ENCODE measurements around the gene ABCC1. TPM values are rescaled to one million over a fixed set of nuclear protein-coding genes. Genes with fewer than 3 reads are reported as not detected.
"Not testable (repeated sequence)": the region's sequence is repeated elsewhere in the genome, so short reads cannot be mapped to it uniquely, and the experiment has no call there.

The ABCC1 gene
- total RNA-seq, 4 donors from 2014 or later, result 19.3 to 43.7 (median 26.2) TPM

GRCh38 chr16:16190546-16190945 lies 241.1 kb downstream of the ABCC1 start:
- intact Hi-C loops (cut with DNase I; ENCODE audit: low total_unique reads), result no loop called here
- no peak for DNase-seq
- ATAC-seq, result no peak

GRCh38 chr16:16190966-16191365 lies 241.6 kb downstream of the ABCC1 start:
- H3K4me3 ChIP-seq; ATAC-seq; H3K27ac ChIP-seq; H3K4me1 ChIP-seq; intact Hi-C loops (cut with DNase I; ENCODE audit: low total_unique reads); H3K27me3 ChIP-seq; H3K9me3 ChIP-seq; DNase-seq; in situ Hi-C loops (cut with MboI; ENCODE audit: low sequenced_read_pairs in 4 of 4); H3K36me3 ChIP-seq: not testable (repeated sequence)

More at GRCh38 chr16:16190546-16190945, 241.1 kb downstream of the ABCC1 start:
- in situ Hi-C loops (cut with MboI; ENCODE audit: low sequenced_read_pairs in 4 of 4), result no loop called here
- Histone ChIP-seq H3K4me3 (no peak overlapping the region), H3K36me3 (no peaks in the 10 kb centered on the region), H3K4me1 (peaks cover 0 to under 1% of the 10 kb centered on the region in 2 donors), H3K27me3 (no peaks in the 10 kb centered on the region), H3K27ac (no peak overlapping the region), H3K9me3 (no peaks in the 10 kb centered on the region)
- TF ChIP-seq POLR2A (IDR thresholded peaks at IDR 0.05) (no peak), CTCF (IDR thresholded peaks at IDR 0.05 in 4 of 5, conservative IDR thresholded peaks at IDR 0.05 in 1 of 5) (no peak)

DNA sequence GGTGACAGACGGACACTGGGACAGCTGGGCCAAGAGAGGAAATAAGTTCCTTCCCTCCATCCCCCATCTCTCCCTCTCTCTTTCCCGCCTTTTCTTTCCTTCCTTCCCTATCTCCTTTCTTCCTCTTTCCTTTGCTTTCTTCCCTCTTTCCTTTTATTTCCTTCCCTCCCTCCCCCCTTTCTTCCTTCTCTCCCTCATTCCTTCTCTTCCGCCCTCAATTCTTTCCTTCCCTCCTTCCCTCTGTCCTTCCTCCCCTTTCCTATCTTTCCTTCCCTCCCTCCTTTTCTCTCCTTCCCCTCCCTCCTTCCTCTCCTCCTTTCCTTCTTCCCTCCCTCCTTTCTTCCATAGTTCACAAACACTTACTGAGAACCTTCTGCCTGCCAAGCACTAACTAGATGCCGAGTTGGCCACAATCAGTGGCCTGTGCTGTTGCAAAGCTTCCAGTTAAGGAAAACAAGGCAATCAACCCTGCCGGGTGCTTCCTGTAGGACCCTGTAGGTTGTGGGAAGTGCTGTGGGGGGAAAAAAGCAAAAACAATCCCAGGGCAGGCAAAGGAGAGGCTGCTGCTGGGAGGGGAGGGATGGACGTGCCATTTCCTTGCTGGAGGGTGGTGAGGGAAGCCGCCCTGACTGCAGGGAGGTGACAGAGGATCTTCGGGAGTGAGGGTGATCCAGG lies 242.2 kb downstream of the ABCC1 start:
- intact Hi-C loops (cut with DNase I; ENCODE audit: low total_unique reads), result no loop called here
- Histone ChIP-seq H3K27ac (no peak overlapping the region), H3K4me1 (peaks cover 6 to 12% of the 10 kb centered on the region in 2 donors), H3K9me3 (no peaks in the 10 kb centered on the region), H3K36me3 (no peaks in the 10 kb centered on the region), H3K4me3 (no peak overlapping the region), H3K27me3 (no peaks in the 10 kb centered on the region)
- DNase-seq (no peak), ATAC-seq (no peak)
- no peak for TF ChIP-seq POLR2A (IDR thresholded peaks at IDR 0.05)
- in situ Hi-C loops (cut with MboI; ENCODE audit: low sequenced_read_pairs in 4 of 4), result no loop called here

Other genes starting within 250 kb of the ABCC1 start
- 10 to 100 TPM in 3 of 4 donors, 1 to 10 TPM in 1; 5.6 to 57.7 (median 20.4) TPM for gene MYH11, start 92.6 kb upstream of the ABCC1 start, total RNA-seq
- 10 to 100 TPM; 42.2 to 87.8 (median 76.1) TPM for gene CEP20, start 61.0 kb upstream of the ABCC1 start, total RNA-seq